OCI-LY1 (cell line): ENCODE measurements around the gene NR6A1.

ENCODE experiments used
- H2AFZ ChIP-seq: fragments of 200-600 bp; sonication (generic), shearing (Covaris generic); 2 replicates; pipeline ENCODE4 v1.6.0; 2014; ENCODE audit warnings: antibody characterized with exemption, mild to moderate bottlenecking, low read length
- H3F3A ChIP-seq: fragments of 200-600 bp; sonication (generic), shearing (Covaris generic); 2 replicates; pipeline ENCODE4 v1.6.0; 2014; ENCODE audit warnings: mild to moderate bottlenecking, antibody characterized with exemption, low read length, moderate library complexity; ENCODE audit not compliant: insufficient read depth
- H3K27ac ChIP-seq: fragments of 200-600 bp; sonication (generic); 2 replicates; pipeline ENCODE4 v1.5.1; 2014; ENCODE audit warnings: low read length, mixed run types, mild to moderate bottlenecking, low read depth; ENCODE audit not compliant: poor library complexity, severe bottlenecking
- H3K27me3 ChIP-seq: fragments of 200-600 bp; sonication (generic); 2 replicates; pipeline ENCODE4 v1.6.0; 2014; ENCODE audit warnings: antibody characterized with exemption, mild to moderate bottlenecking, low read length, moderate library complexity; ENCODE audit not compliant: insufficient read depth
- H3K36me3 ChIP-seq: fragments of 200-600 bp; sonication (generic); 2 replicates; pipeline ENCODE4 v1.6.1; 2014; ENCODE audit warnings: mild to moderate bottlenecking, antibody characterized with exemption, low read length, moderate library complexity, mixed read lengths; ENCODE audit not compliant: insufficient read depth
- H3K4me1 ChIP-seq: fragments of 200-600 bp; sonication (generic); 2 replicates; pipeline ENCODE4 v1.5.1; 2014; ENCODE audit warnings: mild to moderate bottlenecking, low read length, moderate library complexity; ENCODE audit not compliant: insufficient read depth, severe bottlenecking
- H3K4me2 ChIP-seq: fragments of 200-600 bp; sonication (generic), shearing (Covaris generic); 2 replicates; pipeline ENCODE4 v1.6.1; 2014; ENCODE audit warnings: low read length
- H3K4me3 ChIP-seq: fragments of 200-600 bp; sonication (generic); 2 replicates; pipeline ENCODE4 v1.5.1; 2014; ENCODE audit warnings: low read length, low read depth, mild to moderate bottlenecking, mixed read lengths; ENCODE audit not compliant: poor library complexity, severe bottlenecking
- H3K79me2 ChIP-seq: fragments of 200-600 bp; shearing (Covaris generic); 2 replicates; pipeline ENCODE4 v1.6.1; 2016; ENCODE audit warnings: mixed run types, low read length, mixed read lengths; ENCODE audit not compliant: insufficient read depth
- H3K9ac ChIP-seq: fragments of 200-600 bp; sonication (generic), shearing (Covaris generic); 2 replicates; pipeline ENCODE4 v1.6.1; 2014; ENCODE audit warnings: mild to moderate bottlenecking, low read length, mixed read lengths
- H3K9me2 ChIP-seq: fragments of 200-600 bp; sonication (generic), shearing (Covaris generic); 2 replicates; pipeline ENCODE4 v1.6.1; 2014; ENCODE audit warnings: low read depth, mild to moderate bottlenecking, low read length, mixed read lengths
- H3K9me3 ChIP-seq: fragments of 200-600 bp; shearing (Covaris generic); 2 replicates; pipeline ENCODE4 v1.6.1; 2014; ENCODE audit warnings: low read length, mixed read lengths
- H4K20me1 ChIP-seq: fragments of 200-600 bp; sonication (generic), shearing (Covaris generic); 2 replicates; pipeline ENCODE4 v1.6.0; 2016; ENCODE audit warnings: mild to moderate bottlenecking, low read length; ENCODE audit not compliant: insufficient read depth
- EZH2 ChIP-seq: fragments of 200-600 bp; sonication (generic), shearing (Covaris generic); IDR thresholded peaks from 2 replicates; pipeline ENCODE4 v1.8.0; 2017; ENCODE audit warnings: borderline replicate concordance, mixed run types, mild to moderate bottlenecking, antibody characterized with exemption, low read length, moderate library complexity, mixed read lengths
- TF ChIP-seq, protein P1 (sequence below): fragments of 200-600 bp; sonication (generic), shearing (Covaris generic); IDR thresholded peaks from 2 replicates; pipeline ENCODE4 v1.5.1; 2017; ENCODE audit warnings: mild to moderate bottlenecking, antibody characterized with exemption, low read length, moderate library complexity, mixed read lengths

The NR6A1 gene

GRCh38 chr9:124483481-124483880 lies 287.6 kb downstream of the NR6A1 start:
- no peaks in the 10 kb centered on the region for H3K36me3 ChIP-seq
- H3K4me1 ChIP-seq: peaks cover 10% of the 10 kb centered on the region
- no peak overlapping the region for H3K27ac ChIP-seq
- no peaks in the 10 kb centered on the region for H3K9me3 ChIP-seq
- H3K27me3 ChIP-seq: no peaks in the 10 kb centered on the region
- H4K20me1 ChIP-seq: no peaks in the 10 kb centered on the region
- no peaks in the 10 kb centered on the region for H3K79me2 ChIP-seq
- TF ChIP-seq, protein P1, sequence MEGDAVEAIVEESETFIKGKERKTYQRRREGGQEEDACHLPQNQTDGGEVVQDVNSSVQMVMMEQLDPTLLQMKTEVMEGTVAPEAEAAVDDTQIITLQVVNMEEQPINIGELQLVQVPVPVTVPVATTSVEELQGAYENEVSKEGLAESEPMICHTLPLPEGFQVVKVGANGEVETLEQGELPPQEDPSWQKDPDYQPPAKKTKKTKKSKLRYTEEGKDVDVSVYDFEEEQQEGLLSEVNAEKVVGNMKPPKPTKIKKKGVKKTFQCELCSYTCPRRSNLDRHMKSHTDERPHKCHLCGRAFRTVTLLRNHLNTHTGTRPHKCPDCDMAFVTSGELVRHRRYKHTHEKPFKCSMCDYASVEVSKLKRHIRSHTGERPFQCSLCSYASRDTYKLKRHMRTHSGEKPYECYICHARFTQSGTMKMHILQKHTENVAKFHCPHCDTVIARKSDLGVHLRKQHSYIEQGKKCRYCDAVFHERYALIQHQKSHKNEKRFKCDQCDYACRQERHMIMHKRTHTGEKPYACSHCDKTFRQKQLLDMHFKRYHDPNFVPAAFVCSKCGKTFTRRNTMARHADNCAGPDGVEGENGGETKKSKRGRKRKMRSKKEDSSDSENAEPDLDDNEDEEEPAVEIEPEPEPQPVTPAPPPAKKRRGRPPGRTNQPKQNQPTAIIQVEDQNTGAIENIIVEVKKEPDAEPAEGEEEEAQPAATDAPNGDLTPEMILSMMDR: no peak
- no peak for TF ChIP-seq EZH2
- H3F3A ChIP-seq: no peaks in the 10 kb centered on the region
- H2AFZ ChIP-seq: no peak overlapping the region
- H3K9ac ChIP-seq: no peak overlapping the region
- no peaks in the 10 kb centered on the region for H3K9me2 ChIP-seq
- no peak overlapping the region for H3K4me3 ChIP-seq
- no peak overlapping the region for H3K4me2 ChIP-seq

- Histone ChIP-seq H3K9me2 (no peaks in the 10 kb centered on the region), H3K9ac (no peak overlapping the region), H3K4me1 (peaks cover 10% of the 10 kb centered on the region), H3K79me2 (no peaks in the 10 kb centered on the region), H3K9me3 (no peaks in the 10 kb centered on the region), H3K27me3 (no peaks in the 10 kb centered on the region), H4K20me1 (no peaks in the 10 kb centered on the region), H3K4me3 (no peak overlapping the region), H3F3A (no peaks in the 10 kb centered on the region), H3K36me3 (no peaks in the 10 kb centered on the region), H3K4me2 (no peak overlapping the region), H3K27ac (no peak overlapping the region), H2AFZ (no peak overlapping the region)
- no peak for TF ChIP-seq EZH2
- TF ChIP-seq, protein P1: no peak
Measured at GRCh38 chr9:124482431-124483031, 288.6 kb downstream of the NR6A1 start.

GRCh38 chr9:124481115-124481514 lies 290.0 kb downstream of the NR6A1 start:
- TF ChIP-seq EZH2: no peak
- TF ChIP-seq, protein P1: no peak
- H3K9ac ChIP-seq: no peak overlapping the region
- H3K4me2 ChIP-seq: no peak overlapping the region
- no peaks in the 10 kb centered on the region for H4K20me1 ChIP-seq
- H3K36me3 ChIP-seq: no peaks in the 10 kb centered on the region
- H3K9me3 ChIP-seq: no peaks in the 10 kb centered on the region
- H3K27ac ChIP-seq: no peak overlapping the region
- H3K79me2 ChIP-seq: no peaks in the 10 kb centered on the region
- H2AFZ ChIP-seq: no peak overlapping the region
- no peaks in the 10 kb centered on the region for H3K27me3 ChIP-seq
- no peak overlapping the region for H3K4me3 ChIP-seq
- H3K9me2 ChIP-seq: no peaks in the 10 kb centered on the region
- no peaks in the 10 kb centered on the region for H3F3A ChIP-seq
- H3K4me1 ChIP-seq: peaks cover 19% of the 10 kb centered on the region
